Mucosa of rectum (tissue), 2 donors: ENCODE data around the gene ARMS2.

ENCODE experiments used
- H3K27ac ChIP-seq, 2 donors: one replicate each; pipeline ENCODE4 v1.7.0; 2013; ENCODE audit warnings: inconsistent platforms in 2 of 2, low read depth in 2 of 2, low read length in 2 of 2
- H3K27me3 ChIP-seq, 2 donors: one replicate each; pipeline ENCODE4 v1.7.0; 2013; ENCODE audit warnings: low read length in 2 of 2; ENCODE audit not compliant: control insufficient read depth in 2 of 2, insufficient read depth in 2 of 2
- H3K36me3 ChIP-seq, 2 donors: one replicate each; pipeline ENCODE4 v1.7.0; 2013; ENCODE audit warnings: low read length in 2 of 2; ENCODE audit not compliant: control insufficient read depth in 2 of 2, insufficient read depth in 2 of 2
- H3K4me1 ChIP-seq, 2 donors: one replicate each; pipeline ENCODE4 v1.7.0; 2013; ENCODE audit warnings: low read length in 2 of 2, mild to moderate bottlenecking in 1 of 2; ENCODE audit not compliant: control insufficient read depth in 2 of 2, insufficient read depth in 2 of 2
- H3K4me3 ChIP-seq, 2 donors: one replicate each; pipeline ENCODE4 v1.7.0; 2013; ENCODE audit warnings: low read length in 2 of 2
- H3K9ac ChIP-seq, 2 donors: one replicate each; pipeline ENCODE4 v1.7.0; 2013; ENCODE audit warnings: low read length in 2 of 2, low read depth in 1 of 2, mild to moderate bottlenecking in 1 of 2
- H3K9me3 ChIP-seq, 2 donors: one replicate each; pipeline ENCODE4 v1.7.0; 2013; ENCODE audit warnings: low read length in 2 of 2; ENCODE audit not compliant: control insufficient read depth in 2 of 2
- donor health status: healthy.
- donor health status: Normal muscosa, but diverticular disease.

Gene ARMS2

DNA sequence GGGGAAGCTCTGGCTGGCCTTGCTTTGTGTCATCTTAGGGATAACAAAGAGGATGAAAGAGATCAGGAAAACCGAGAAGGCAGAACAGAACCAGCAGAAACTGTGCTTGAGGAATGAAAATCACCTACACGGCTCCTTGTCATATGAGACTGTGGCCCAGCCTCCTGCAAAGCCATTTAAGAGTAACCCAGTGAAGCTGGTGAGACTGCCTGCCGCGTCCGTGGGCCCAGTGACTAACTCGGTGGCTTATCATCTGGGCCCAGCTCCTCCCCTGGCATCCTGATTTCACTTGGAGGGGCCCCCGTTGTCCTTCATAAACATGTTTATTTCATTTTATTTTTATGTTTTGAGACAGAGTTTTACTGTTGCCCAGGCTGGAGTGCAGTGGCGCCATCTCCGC lies 37.6 kb downstream of the ARMS2 start:
- no peak overlapping the region for H3K9ac ChIP-seq
- peaks cover 0 to 6% of the 10 kb centered on the region in 2 donors for H3K4me1 ChIP-seq
- H3K27ac ChIP-seq: no peak overlapping the region

DNA sequence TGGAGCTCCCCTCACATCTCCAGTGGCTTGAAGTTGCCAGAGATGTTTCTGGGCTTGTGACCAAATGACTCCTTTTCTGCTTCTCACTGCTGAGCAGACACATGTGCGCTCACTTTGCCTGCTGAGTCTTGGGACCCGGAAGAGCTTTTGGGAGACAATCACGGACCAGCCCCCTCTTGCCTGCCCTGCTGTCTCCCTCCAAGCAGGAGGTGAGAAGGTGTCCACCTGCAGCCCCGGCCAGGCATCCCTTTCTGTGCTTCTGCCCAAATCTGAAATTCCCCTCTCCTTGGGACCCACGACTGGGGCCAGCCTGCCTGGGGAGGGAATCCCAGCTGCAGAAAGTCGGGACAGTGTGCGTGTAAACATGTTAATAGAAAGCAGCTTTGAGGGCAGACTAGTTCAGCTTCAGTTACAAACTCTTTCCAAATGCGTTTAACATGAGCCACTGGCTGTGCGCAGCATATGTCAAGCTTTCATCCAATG lies 38.6 kb downstream of the ARMS2 start:
- Histone ChIP-seq H3K27ac (peak overlapping the region in 1 of 2 donors; percentile 47), H3K4me1 (peaks cover 0 to 4% of the 10 kb centered on the region in 2 donors), H3K36me3 (no peaks in the 10 kb centered on the region), H3K27me3 (peaks cover 0 to 2% of the 10 kb centered on the region in 2 donors), H3K9me3 (no peaks in the 10 kb centered on the region), H3K9ac (no peak overlapping the region), H3K4me3 (no peak overlapping the region)

More for the DNA sequence above, 37.6 kb downstream of the ARMS2 start:
- Histone ChIP-seq H3K27me3 (peaks cover 0 to 2% of the 10 kb centered on the region in 2 donors), H3K9me3 (no peaks in the 10 kb centered on the region), H3K4me3 (no peak overlapping the region), H3K36me3 (no peaks in the 10 kb centered on the region)

DNA sequence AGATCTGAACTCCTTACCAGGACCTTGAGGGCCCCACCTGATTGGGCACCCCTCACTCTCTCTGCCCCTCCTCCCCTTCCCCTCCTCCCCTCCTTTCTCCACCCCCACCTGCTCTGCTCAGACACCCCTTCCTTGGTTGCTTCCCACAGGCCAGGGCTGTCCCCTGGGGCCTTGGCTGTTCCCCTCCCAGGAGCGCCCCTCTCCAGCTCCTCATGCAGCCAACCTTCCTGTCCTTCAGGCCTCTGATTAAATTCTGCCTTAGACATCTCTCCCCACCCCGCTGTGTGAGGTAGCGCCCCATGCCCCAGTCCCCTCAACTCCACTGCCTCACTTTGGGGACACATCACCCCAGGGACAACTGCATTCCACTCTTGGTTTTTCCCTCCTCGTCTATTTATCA lies 39.3 kb downstream of the ARMS2 start:
- Histone ChIP-seq H3K9me3 (no peaks in the 10 kb centered on the region), H3K9ac (no peak overlapping the region), H3K27me3 (peaks cover 0 to 2% of the 10 kb centered on the region in 2 donors), H3K27ac (peak overlapping the region in 1 of 2 donors; percentile 47), H3K4me1 (peaks cover 1 to 4% of the 10 kb centered on the region in 2 donors), H3K4me3 (no peak overlapping the region), H3K36me3 (no peaks in the 10 kb centered on the region)

DNA sequence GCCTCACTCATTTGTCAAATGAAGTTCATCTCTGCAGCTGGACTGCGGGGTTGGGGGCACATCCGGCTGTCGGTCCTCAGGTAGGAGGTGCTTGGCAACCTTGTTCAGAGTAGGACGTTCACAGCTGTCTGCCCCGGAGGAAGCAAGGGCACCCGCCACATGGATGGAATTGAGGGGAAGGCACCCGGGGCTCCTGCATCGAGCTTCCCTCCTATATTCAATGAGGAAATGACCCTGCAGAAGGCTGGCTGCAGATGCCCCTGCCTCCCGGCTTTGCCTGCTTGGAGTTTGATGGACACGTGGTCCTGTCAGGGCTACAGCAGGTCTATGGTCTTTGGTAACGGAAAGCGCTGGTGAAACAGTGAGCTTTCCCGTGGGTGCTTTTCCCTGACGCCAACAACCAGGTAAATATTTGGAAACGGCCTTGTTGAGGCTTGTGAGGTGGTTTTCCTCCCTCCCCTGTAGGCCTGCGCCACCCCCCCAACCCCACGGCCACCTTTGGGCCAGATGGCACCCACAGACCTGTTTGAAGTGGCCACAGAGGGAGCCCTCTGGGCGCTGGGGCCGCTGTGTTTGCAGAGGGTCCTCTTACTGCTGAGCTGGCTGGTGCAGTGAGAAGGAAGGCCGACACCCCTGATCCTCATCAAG lies 39.8 kb downstream of the ARMS2 start:
- peaks cover 6 to 7% of the 10 kb centered on the region in 2 donors for H3K4me1 ChIP-seq
- no peak overlapping the region for H3K4me3 ChIP-seq
- H3K9me3 ChIP-seq: no peaks in the 10 kb centered on the region
- H3K36me3 ChIP-seq: no peaks in the 10 kb centered on the region
- H3K27ac ChIP-seq: peak overlapping the region in 1 of 2 donors; percentile 14
- no peak overlapping the region for H3K9ac ChIP-seq
- H3K27me3 ChIP-seq: peaks cover 0 to 2% of the 10 kb centered on the region in 2 donors

DNA sequence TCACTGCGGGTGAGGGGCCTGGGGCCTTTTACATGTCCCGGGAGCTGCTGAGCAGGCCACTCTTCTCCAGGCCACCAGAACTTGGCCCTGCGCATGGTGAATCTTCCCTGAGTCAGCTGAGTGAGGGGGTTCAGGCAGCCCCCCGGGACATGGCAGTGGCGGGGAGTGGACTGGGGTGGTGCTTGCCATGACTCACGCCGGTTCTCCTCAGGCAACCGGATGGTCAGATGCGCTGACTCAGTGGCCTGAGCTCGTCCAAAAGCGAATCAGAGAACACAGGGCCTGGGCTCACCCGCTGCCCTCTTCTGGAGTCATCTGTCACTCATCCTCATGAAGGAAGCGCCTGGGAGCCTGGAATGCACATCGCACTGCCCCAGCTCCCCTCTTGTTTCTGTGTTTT lies 40.4 kb downstream of the ARMS2 start:
- H3K36me3 ChIP-seq: no peaks in the 10 kb centered on the region
- H3K4me1 ChIP-seq: peaks cover 6 to 7% of the 10 kb centered on the region in 2 donors
- no peak overlapping the region for H3K9ac ChIP-seq
- no peaks in the 10 kb centered on the region for H3K9me3 ChIP-seq
- peaks cover 0 to 2% of the 10 kb centered on the region in 2 donors for H3K27me3 ChIP-seq
- peak overlapping the region in 1 of 2 donors; percentile 14 for H3K27ac ChIP-seq
- H3K4me3 ChIP-seq: no peak overlapping the region

DNA sequence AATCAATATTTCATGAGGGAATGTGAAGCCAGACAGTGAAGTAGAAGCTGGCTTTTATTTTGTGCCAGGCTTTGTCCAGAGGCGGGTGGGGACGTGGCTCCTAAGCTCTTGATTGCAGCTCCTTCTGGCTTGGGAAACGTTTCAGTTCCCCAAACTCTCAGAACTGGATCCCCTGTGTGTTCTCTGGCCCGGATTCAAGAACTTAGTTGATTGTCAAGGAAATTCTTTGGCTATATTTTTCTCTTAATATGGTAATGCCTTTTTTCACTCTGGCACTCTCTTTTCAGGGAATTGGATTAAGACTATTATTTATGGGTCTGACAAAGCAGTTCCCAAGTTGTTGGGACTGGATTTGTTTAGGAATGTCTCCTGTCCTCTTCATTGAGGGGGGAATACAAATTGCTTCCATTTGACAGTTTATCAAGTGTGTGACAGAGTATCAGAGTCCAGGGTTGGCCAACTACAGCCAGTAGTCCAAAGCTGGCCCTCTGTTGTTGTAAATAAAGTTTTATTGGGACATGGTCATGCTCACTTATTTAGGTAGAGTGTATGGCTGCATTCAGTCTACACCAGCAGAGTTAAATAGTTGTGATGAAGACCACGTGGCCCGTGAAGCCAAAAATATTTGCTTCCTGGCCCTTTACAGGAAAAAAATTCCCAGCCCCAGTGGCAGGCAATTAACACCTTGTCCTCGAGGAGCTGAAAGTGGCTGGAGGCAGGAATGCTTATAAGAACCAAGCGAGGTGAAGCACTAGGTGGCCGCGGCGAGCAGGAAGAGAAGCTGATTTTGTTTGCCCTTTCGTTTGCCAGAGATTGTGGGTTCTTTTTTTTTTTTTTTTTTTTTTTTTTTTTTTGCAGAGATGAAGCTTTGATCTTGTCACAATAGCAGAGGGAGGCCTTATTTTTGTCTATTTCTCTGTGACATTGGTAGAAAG lies 41.2 kb downstream of the ARMS2 start:
- Histone ChIP-seq H3K4me3 (no peak overlapping the region), H3K36me3 (no peaks in the 10 kb centered on the region), H3K9ac (no peak overlapping the region), H3K27ac (peak overlapping the region in 1 of 2 donors; percentile 14), H3K4me1 (peaks cover 6 to 7% of the 10 kb centered on the region in 2 donors), H3K27me3 (peaks cover 0 to 2% of the 10 kb centered on the region in 2 donors), H3K9me3 (no peaks in the 10 kb centered on the region)

DNA sequence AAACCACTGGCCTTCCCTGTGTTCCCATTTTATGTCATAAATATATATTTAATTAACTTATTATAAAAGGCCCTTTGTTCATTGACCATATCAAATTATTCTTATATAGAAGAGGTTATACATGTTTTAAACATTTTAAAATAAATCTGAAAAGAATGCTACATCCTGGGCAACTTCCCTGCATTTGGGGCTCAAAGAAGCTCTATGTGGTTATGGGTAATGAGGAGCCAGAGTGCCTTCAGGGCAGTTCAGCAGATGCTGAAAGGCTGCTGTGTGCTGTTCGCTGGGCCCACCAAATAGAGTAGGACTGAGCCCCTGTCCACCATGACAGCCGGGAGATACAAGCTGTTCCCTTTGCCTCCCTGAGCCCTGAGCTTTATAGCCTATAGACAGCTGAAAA lies 42.8 kb downstream of the ARMS2 start:
- H3K27me3 ChIP-seq: no peaks in the 10 kb centered on the region
- H3K9me3 ChIP-seq: no peaks in the 10 kb centered on the region
- no peaks in the 10 kb centered on the region for H3K36me3 ChIP-seq
- no peak overlapping the region for H3K9ac ChIP-seq
- H3K4me1 ChIP-seq: peaks cover 6 to 7% of the 10 kb centered on the region in 2 donors
- H3K27ac ChIP-seq: no peak overlapping the region
- H3K4me3 ChIP-seq: no peak overlapping the region

DNA sequence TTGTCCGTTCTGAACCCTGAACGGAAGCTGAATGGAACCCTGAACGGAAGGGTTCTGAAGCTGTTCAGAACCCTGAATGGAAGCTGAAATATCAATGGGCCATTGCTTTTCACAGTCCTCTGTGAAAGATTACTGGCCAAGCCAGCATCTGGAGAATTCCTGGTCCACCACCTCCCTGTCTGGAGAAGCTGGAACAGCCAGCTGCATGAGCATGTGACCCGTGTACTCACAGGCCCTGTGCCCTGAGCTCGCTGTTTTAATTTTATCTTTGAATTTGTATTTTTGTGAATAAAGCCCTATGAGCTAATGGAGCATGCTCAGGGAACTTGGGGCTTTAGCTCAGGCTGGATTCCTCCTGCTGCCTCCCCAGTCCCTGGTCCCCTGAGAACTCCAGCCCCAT lies 44.1 kb downstream of the ARMS2 start:
- no peak overlapping the region for H3K9ac ChIP-seq
- H3K4me3 ChIP-seq: no peak overlapping the region
- no peaks in the 10 kb centered on the region for H3K9me3 ChIP-seq
- peaks cover 6 to 7% of the 10 kb centered on the region in 2 donors for H3K4me1 ChIP-seq
- H3K27ac ChIP-seq: peak overlapping the region; percentile 34 to 48
- no peaks in the 10 kb centered on the region for H3K27me3 ChIP-seq
- H3K36me3 ChIP-seq: no peaks in the 10 kb centered on the region

DNA sequence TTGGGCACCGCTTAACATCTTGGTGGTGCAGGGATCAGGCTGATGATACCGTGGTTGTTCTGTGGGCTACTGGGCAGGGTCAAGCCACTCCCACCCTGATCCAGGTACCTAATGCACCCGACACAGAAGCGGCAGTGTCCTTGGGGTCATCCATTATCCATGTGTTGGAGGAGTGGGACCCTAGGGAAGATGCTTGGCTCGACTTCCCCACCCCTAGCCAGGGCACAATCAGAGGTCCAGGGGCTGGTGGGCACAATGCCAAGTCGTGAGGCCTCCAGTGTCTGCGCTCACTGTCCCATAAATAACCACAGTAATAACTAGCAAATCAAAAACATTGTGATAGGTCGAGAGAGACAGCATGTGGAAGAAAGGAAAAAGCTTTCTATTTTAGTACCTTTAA lies 44.6 kb downstream of the ARMS2 start:
- Histone ChIP-seq H3K36me3 (no peaks in the 10 kb centered on the region), H3K4me1 (peaks cover 6 to 7% of the 10 kb centered on the region in 2 donors), H3K9ac (no peak overlapping the region), H3K4me3 (no peak overlapping the region), H3K27me3 (no peaks in the 10 kb centered on the region), H3K27ac (peak overlapping the region; percentile 34 to 48), H3K9me3 (no peaks in the 10 kb centered on the region)

DNA sequence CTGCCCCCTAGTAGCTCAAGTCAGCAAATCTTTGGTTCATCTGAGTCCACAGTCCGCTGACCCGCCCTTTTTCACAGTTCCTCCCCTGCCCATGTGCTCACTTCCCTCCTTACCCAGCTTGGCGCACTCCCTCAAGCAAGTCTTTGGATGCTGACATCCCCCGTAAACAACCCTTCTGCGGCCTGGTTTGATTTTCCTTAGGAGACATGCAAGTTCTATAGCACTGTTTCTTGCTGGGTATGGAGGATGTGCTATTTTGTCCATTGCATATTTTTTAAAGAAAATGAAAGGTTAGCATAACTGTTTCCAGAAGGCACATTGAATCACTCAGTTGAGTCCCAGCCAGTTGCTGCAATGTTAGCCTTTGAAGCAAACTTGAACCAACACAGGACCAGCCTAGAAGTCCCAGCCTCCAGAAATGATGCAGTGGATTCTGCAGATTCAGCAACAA lies 45.1 kb downstream of the ARMS2 start:
- Histone ChIP-seq H3K9ac (no peak overlapping the region), H3K9me3 (no peaks in the 10 kb centered on the region), H3K27ac (peak overlapping the region in 1 of 2 donors; percentile 48), H3K4me1 (peaks cover 6 to 7% of the 10 kb centered on the region in 2 donors), H3K36me3 (no peaks in the 10 kb centered on the region), H3K4me3 (no peak overlapping the region), H3K27me3 (no peaks in the 10 kb centered on the region)
